ENCODE data around the gene STK11.
"Not testable (repeated sequence)": the region's sequence is repeated elsewhere in the genome, so short reads cannot be mapped to it uniquely, and the experiment has no call there.

The STK11 gene

DNA sequence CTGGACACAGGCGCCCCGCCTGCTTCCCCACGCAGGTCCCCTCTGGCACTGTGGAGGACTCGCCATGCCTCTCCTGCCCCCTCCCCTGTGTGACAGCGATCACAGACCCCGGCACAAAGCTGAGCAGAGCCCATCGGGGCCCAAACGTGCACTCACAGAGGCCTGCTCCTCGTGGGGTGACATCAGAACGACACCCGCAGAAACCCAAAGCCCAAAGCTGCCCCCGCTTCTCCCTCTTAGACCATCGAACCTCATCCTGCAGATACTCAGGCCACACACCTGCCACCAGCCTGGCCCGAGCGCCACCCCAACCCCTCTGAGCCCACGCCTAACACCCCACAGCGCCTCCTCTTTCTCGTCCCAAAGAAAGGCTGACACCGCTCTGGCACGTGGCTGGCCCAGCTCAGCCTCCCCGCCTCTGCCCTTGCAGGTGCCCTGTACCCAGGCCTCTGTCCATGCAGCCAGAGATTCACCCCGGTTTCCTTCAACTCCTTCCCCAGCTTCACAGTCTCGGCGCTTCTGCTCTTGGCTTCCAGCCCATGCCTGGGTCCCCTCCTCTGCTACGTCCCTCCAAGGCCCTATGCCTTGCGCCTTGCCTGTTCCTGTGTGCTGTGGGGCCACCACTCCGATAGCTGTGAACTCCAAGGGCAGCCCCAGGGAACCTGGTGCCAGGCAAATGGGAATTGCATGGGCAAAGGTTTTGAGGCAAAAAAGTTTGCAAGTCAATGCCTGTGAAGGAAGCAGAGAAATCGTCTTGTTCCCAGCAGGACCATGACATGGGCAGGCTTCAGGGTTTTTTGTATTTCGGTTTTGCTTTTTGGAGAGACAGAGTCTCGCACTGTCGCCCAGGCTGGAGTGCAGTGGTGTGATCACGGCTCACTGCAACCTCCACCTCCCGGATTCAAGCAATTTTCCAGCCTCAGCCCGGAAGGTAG, 33.1 kb downstream of the STK11 start:
- no peak for DNase-seq

- DNase-seq, result no peak
These were observed 33.8 kb downstream of the STK11 start for GRCh38 chr19:1239420-1239795.

DNA sequence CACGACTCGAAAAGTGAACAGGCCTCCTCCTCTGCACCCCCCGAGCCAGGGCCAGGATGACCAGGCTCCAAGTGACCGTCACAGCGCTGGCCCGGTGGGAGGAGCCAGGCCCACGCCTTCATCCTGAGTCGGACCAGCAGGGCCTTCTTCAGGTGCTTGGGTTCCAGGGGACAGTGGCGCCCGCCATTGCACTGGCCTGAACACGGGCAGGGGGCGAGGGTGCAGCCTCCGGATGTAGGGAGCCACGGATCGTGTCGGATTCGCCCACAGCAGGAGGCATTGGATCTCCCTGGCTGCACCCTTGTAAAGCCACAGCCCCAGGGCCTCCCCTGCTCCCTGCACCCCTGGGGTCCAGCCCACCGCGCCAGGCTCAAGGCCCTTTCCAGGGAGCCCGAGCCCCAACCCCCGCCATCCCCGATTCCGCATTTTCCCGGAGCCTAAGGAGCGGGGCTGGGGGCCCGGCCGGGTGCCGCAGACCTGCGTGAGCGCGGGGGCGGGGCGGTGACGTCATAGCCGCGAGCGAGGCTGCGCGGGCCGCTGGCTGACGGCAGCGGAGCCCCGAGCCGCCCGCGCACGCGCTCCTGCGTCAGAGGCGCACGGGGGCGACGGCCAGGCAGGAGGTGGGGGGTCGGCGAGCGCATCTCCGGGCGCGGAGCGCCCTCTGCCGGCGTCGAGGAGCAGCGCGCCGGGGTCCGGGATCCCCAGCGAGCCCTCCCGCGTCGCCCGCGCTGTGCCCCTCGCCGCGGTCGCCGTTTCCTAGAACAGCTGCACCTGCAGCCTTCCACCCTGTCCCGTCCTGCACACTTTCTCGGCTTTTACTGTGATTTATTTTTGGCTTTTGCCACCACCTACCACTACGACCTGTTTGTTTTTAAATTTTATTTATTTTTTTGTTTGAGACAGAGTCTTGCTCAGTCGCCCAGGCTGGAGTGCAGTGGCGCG, 34.5 kb downstream of the STK11 start:
- DNase-seq, result peak; percentile 91

- DNase-seq, result no peak
These were observed 35.3 kb downstream of the STK11 start for GRCh38 chr19:1240925-1241324.

DNA sequence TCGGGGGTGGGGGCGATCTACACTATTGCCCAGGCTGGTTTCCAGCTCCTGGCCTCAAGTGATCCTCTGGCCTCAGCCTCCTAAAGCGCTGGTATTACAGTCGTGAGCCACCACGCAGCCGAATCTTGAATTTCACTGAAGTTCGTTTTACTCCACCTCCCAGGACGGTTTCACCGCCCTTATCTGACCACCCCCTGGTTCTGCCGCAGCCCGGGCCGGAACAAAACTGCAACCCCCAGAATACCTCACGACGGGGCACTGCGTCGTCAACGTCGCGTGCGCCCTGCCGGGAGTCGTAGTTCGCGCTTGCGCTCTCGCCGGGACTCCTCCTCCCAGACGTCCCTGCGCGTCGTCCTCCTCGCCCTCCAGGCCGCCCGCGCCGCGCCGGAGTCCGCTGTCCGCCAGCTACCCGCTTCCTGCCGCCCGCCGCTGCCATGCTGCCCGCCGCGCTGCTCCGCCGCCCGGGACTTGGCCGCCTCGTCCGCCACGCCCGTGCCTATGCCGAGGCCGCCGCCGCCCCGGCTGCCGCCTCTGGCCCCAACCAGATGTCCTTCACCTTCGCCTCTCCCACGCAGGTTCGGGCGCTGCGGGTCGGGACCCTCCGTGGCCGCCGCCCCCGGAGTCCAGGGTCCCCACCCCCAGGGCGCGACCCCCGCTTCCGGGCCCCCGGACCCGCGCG, 36.0 kb downstream of the STK11 start, which contains the start of gene ATP5F1D:
Gene ATP5F1D, plus strand, starts transcription at position 335 of the 679 bp plus-strand sequence. Its CDS starts 100 bp downstream, at position 435.
- DNase-seq, result peak; percentile 94

DNA sequence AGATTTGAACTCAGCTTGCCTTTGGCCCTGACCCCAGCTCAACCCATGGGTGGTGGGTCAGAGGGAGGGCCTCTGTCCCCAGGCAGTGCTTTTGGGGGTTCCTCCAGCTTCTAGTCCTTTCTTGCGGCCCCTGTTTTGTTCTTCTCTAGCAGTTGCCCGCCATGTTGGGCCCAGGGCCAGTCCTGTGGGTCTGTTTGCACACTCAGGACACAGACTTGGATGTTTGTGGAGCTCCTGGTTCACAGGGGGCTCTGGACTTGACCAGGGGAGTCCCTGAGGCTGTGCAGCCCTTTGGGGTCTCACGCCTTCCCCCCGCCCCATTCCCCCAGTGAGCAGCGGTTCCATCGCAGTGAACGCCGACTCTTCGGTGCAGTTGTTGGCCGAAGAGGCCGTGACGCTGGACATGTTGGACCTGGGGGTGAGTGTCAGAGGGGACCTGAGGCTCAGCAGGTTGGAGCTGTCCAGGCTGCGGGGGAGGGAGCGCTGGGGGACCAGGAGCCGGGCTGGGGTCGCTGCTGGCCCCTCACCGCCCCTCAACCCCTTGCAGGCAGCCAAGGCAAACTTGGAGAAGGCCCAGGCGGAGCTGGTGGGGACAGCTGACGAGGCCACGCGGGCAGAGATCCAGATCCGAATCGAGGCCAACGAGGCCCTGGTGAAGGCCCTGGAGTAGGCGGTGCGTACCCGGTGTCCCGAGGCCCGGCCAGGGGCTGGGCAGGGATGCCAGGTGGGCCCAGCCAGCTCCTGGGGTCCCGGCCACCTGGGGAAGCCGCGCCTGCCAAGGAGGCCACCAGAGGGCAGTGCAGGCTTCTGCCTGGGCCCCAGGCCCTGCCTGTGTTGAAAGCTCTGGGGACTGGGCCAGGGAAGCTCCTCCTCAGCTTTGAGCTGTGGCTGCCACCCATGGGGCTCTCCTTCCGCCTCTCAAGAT, 38.5 kb downstream of the STK11 start:
- peak; percentile 88 for DNase-seq

- DNase-seq, result no peak
These were observed 39.3 kb downstream of the STK11 start for GRCh38 chr19:1244693-1245451.

- DNase-seq, result no peak
These were observed 40.1 kb downstream of the STK11 start for GRCh38 chr19:1245494-1246264.

DNA sequence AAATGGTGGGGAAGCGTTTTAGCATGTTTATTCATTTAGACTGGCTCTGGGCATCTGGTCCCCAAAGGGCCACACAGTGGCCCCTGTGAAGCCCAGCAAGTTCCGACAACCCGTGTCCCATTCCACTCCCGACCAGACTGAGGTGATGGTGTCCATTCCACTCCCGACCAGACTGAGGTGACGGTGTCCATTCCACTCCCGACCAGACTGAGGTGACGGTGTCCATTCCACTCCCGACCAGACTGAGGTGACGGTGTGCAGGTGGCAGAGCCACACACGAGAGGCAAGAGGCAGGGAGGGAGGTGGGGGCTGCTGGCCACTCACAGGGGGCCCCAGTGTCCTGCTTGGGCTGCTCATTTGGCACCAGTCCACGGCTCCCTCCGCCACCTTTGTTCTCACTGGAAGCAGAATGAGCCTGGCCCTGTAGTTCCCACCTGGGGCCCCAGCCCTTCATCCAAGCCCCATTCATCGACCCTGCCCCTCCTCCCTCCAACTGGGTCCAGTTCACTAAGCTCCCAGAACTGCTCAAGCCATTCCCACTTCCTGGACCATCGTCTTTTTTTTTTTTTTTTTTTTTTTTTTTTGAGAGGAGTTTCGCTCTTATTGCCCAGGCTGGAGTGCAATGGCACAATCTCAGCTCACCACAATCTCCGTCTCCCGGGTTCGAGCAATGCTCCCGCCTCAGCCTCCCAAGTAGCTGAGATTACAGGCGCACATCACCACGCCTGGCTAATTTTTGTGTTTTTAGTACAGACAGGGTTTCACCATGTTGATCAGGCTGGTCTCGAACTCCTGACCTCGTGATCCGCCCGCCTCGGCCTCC, 40.9 kb downstream of the STK11 start:
- DNase-seq, result not testable (repeated sequence)

- DNase-seq, result no peak
These were observed 42.2 kb downstream of the STK11 start for GRCh38 chr19:1247748-1248138.

DNA sequence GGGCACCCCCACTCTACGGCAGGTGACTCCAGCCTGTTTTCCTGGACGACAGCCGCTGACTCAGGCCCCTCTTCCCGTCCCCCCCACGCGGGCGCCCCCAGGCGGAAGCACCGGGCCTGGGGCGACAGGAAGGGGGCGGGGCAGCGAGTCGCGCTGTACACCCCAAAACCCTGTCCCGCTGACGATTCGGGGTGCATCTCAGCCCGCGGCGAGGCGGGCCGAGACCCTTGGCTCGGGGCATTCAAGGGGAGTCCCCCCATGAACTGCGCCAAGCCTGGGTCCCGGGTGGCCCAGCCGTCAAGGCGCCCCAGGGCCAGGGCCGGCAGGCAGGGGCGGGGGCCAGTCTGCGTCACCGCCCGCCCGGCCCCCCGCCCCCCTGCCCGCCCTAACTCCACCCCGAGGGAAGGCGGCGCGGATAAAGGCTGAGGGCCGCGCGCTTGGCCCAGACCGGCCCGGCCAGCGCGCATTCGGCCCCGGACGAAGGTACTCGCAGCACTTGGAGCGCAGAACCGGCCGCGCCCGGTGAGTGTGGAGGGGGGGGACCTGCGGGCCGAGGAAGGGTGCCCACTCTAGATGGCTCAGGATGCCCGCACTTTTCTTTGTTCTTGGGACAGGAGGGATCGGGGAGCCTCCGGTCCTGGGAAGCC, 42.7 kb downstream of the STK11 start, which contains the start of gene MIDN:
Gene MIDN, plus strand, starts transcription at position 445 of the 647 bp plus-strand sequence. CDS start 1,714 bp downstream, outside the sequence.
- peak; percentile 87 for DNase-seq

- DNase-seq, result peak; percentile 90
These were observed 43.3 kb downstream of the STK11 start for GRCh38 chr19:1248786-1249297.

- DNase-seq, result peak; percentile 98
These were observed 43.9 kb downstream of the STK11 start for GRCh38 chr19:1249298-1249989.

DNA sequence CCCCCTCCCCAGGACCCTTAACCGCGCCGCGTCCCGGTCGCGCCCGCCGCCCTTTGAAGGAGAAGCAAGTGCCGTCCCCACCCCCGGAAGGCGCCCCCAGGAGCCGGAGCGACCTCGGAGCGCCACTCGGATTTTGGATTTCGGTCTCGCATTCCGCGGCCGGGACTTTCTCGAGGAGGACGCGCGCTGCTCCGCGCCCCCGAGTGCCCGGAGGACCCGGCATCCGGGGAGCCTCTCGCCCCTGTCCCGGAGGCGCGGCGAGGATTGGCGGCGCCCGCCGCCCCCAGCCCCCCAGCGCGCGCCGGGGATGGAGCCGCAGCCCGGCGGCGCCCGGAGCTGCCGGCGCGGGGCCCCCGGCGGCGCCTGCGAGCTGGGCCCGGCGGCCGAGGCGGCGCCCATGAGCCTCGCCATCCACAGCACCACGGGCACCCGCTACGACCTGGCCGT, 44.4 kb downstream of the STK11 start:
- DNase-seq, result no peak

GRCh38 chr19:1250437-1251260, 45.1 kb downstream of the STK11 start:
- DNase-seq, result peak; percentile 77

Measured in CD4-positive, alpha-beta T cell treated with Interleukin-17A for 4 hours (primary cell).